GM18502 (cell line): Measurements from ENCODE around the gene SCAF4.

Source experiments
- ATAC-seq: cut with Tn5 transposase; IDR thresholded peaks from one replicate; pipeline ENCODE4 v1.9.1; 2021; ENCODE audit warnings: mild to moderate bottlenecking; ENCODE audit not compliant: unreplicated experiment, poor library complexity

The SCAF4 gene

GRCh38 chr21:31713973-31714740, 17.8 kb downstream of the SCAF4 start:
- peak; percentile 67 for ATAC-seq

DNA sequence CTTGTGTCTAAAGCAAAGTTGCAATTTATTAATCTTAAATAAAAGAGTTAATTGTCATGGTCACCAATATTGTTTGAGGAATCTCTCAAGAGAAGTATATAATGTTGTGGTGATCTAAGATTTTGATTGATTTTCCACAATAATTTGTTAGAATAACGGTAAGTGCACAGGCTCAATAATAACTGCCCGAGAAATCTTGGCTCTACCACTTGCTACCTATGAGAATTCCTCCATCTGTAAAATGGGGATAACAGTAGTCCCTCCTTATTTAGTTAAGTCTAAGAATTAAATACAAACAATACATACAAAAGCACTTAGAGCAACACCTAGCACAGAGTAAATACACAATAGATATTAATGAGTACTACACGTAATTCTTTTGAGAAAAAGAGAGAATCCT, 18.8 kb downstream of the SCAF4 start:
- ATAC-seq, result no peak

DNA sequence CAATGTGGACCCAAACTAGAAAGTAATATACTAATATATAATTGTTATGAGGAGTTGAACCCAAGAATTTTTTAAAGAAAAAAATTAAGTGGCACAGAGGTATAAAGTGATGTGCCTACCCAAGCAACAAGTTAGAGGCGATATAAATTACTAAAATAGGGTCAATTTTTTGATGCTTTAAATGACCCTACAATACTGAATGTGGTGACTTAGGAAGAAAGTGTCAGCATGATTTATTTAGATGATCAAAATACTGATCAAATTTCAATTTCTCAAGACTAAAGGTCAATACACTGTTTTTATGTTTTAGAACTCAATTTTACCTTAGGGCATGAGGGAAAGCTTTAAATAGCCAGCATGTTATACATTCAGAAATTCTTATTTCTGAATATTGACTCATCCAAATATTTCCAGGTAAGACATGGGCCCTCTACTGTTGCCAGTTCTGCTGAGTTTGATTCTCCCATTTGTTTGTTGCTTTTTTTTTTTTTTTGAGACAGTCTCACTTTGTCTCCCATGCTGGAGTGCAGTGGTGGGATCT, 20.1 kb downstream of the SCAF4 start:
- no peak for ATAC-seq

- no peak for ATAC-seq
These were observed 20.6 kb downstream of the SCAF4 start for GRCh38 chr21:31711326-31711725.

- ATAC-seq, result no peak
These were observed 21.3 kb downstream of the SCAF4 start for GRCh38 chr21:31710586-31710985.

DNA sequence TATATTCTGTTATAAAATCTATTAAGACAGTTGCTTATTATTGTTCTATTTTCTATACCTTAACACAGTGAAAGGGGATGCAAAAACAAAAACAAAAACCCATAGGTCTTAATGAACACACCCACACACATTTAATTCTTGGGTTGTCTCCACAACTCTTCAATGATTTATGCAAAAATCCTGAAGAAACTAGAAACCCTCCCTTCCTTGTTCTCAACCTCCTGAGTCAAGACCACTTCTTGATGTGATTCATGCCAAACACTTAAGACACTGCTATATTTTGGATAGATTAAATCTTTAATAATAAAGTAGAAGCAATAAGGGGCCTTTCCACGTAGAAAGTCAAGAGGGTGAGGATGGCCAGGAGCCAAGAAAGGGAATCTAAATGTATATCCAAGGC, 23.4 kb downstream of the SCAF4 start:
- no peak for ATAC-seq

DNA sequence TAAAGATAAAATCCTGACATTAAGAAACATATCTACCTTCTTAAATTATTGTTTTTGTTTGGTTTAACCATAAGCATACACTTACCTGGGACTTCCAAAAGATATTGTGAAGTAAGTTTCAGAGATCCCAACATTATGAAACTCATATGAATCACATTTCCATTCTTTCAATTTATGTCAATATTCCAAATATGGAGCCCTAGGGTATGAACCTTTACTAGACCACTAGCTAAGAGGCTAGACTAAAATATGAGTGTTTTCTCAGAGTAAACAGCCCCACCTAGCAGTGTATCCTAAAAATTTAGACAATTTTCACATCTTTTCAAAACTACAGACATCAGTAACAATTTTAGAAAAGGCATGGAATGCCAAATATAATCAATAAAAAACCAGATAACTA, 24.4 kb downstream of the SCAF4 start:
- ATAC-seq, result no peak

GRCh38 chr21:31706562-31706961, 25.4 kb downstream of the SCAF4 start:
- no peak for ATAC-seq

GRCh38 chr21:31700040-31700439, 31.9 kb downstream of the SCAF4 start:
- ATAC-seq, result no peak

DNA sequence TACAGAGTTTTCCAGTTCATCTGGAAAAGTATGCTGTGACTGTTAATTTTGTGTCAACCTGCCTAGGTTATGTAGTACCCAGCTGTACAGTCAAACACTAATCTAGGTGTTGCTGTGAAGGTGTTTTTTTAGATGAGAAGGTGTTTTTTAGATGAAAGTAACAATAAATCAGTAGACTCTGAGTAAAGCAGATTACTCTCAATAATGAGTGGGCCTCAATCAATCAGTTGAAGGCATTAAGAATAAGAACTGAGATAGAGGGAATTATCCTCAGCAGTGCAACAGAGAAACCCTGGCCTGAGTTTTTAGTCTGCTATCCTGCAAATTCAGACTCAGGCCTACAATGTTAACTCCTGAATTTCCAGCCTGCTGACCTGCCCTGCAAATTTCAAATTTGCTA, 33.5 kb downstream of the SCAF4 start:
- no peak for ATAC-seq

DNA sequence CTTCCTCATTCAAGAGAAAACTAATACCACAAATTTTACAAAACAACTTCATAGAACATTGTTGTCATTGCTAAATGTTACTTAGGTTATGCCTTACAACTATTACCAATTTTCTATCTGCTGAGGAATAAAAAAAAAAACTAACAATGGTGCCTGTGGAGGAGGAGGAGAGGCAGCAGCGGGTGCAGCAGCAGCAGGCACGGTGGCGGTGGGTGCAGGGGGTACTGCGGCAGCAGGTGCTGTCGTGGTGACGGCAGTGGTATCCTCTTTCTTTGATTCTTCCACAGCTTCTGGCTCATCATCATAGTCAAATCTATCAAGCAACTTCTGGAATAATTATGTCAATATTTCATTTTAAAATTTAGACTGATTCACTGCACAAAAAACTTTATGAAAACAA, 35.5 kb downstream of the SCAF4 start:
- no peak for ATAC-seq

- ATAC-seq, result no peak
These were observed 38.7 kb downstream of the SCAF4 start for GRCh38 chr21:31693222-31693621.

DNA sequence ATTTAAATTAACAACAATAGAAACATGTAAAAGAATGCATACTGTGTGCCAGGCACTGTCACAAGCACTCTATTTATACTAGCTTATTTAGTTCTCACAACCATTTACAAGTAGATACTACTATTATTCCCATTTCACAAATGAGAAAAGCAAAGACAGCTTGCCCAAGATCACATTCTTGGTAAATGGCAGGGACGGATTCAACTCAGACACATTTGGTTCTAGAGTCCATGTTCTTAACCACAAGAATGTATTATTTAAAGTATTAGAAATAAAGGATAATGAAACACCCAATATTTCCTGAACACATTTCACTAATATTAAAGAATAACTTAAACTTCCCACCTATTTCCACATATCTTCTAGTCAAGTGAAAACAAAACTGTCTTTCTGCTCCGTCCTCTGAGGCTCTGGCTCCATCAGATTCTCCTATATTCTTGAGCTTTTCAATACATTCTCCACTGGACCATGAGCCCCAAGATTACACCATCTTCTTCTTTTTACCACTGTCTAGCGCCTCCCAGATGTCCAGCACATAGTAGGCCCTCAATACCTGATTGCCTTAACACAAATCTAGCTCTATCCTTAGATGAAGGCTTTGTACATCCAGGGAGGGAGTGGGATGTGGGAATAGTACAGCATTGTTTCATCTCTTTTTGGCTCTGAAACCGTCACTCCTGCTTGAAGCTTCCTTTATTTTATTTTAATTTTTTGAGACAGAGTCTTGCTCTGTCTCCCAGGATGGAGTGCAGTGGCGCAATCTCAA, 43.1 kb downstream of the SCAF4 start:
- no peak for ATAC-seq

- no peak for ATAC-seq
These were observed 44.8 kb downstream of the SCAF4 start for GRCh38 chr21:31687108-31687507.

DNA sequence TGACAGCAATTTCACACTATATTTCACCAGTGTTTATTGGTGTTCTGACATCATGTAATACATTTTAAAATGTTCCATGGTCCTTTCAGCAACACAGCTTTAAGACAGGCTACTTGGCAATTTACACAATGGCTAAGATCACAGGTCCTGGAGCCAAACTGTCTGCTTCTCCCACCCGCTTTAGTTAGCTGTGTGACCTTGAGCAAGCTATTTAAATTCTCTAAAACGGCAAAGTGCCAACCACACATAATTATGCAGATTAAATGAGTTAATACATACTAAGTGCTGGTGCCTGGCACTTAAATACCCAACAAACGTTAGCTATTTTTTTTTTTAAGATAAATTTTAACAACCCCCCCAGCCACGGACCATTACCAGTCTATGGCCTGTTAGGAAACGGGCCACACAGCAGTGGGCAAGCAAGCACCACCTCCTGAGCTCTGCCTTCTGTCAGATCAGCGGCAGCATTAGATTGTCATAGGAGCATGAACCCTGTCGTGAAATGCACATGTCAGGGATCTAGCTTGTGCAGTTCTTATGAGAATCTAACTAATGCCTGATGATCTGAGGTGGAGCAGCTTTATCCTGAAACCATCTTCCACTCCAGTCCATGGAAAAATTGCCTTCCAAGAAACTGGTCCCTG, 45.5 kb downstream of the SCAF4 start:
- ATAC-seq, result no peak

- ATAC-seq, result no peak
These were observed 47.0 kb downstream of the SCAF4 start for GRCh38 chr21:31684918-31685317.

GRCh38 chr21:31683029-31683428, 48.9 kb downstream of the SCAF4 start:
- no peak for ATAC-seq

DNA sequence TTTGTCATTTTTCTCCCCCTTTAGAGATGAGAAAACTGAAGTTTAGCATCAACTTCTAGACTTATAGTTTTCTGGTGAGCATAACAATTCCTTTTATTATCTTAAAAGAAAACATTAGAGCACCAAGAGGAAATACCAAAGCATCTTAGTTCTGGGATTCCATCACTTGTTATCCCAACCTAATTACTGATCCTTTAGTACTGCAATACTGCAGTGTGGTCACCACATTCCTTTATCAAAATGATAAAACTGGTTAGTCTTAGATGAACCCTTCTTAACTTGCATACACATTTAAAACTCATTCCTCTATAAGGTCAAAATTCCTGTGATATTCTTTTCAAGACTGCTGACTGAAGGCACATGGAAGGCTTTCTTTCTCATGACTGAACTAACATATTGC, 49.3 kb downstream of the SCAF4 start:
- ATAC-seq, result no peak

DNA sequence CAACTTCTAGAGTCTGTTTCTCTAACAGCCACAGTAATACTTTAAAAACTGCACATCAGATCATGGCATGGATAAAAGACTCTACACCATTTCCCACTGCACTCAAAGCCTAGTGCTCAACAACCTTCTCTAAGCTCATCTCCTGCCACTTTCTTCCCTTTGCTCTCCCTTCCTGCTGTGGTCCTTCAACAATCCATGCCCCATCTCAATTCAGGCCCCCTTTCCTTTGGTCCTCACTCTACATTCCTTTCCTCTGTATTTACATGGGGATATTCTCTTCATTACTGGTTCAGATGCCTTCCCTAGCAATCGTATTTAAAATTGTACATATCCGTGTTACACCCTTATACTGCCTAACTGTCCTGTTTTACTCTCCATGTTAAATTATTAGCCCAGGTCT, 53.4 kb downstream of the SCAF4 start:
- no peak for ATAC-seq

DNA sequence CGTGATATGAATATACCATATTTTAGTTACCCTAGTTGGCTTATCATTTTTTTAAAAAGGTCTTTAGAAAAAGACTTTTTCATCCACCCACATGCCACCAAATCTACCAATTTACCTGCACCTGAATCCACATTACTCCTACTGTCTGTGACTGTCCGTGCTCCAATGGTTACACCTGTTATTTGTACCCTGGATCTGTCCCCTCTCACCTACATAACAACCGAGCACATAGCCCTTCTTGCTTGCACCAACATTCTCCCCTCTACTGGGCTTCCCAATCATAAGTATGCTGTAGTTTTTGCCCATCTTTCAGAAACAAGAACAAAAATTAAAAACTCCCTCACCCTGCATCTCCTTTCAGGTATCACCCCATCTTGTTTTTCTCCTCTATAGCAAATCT, 54.9 kb downstream of the SCAF4 start:
- no peak for ATAC-seq

DNA sequence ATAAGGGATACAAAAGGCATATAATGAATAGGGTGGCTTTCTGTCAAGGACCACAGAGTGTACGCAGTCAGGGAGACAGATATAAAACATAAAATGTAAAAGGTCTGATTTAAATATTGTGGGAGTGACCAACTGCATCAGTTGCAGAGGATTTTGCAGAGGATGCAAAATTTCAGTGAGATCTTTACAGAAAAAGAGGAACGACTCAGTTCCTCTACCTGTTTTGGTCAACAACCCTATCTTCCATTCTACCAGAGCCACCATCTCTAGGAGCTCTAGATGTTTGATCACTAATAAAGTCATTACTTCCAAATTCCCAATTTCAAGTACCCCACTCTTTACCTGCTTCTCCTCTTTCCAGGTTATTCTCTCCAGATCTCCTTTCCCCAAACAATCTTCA, 56.0 kb downstream of the SCAF4 start:
- no peak for ATAC-seq
